GM12878 (cell line): Measurements from ENCODE around the gene CD38.

Experiments used
- CTCF ChIP-seq, 3 experiments: IDR thresholded peaks in 2 of 3; conservative IDR thresholded peaks in 1 of 3; 2 replicates each; pipeline ENCODE4 v1.5.1; 2011; ENCODE audit warnings: low read depth in 3 of 3, low read length in 3 of 3, mild to moderate bottlenecking in 3 of 3, control low read depth in 2 of 3, moderate library complexity in 2 of 3, inconsistent platforms in 1 of 3, mixed read lengths in 1 of 3; ENCODE audit not compliant: control insufficient read depth in 2 of 3, insufficient read depth in 1 of 3; ENCODE audit errors: extremely low read depth in 1 of 3
- EGR1 ChIP-seq, 2 experiments: IDR thresholded peaks; 1 replicate in 1 of 2; 2 replicates in 1 of 2; pipeline ENCODE4 v1.6.1; 2011 to 2012; ENCODE audit warnings: low read depth in 2 of 2, low read length in 2 of 2, borderline replicate concordance in 1 of 2, mild to moderate bottlenecking in 1 of 2, moderate library complexity in 1 of 2
- MEF2A ChIP-seq: IDR thresholded peaks from 2 replicates; pipeline ENCODE4 v1.6.1; 2011; ENCODE audit warnings: low read depth, mild to moderate bottlenecking, low read length, moderate library complexity; ENCODE audit not compliant: insufficient read depth
- POLR2A ChIP-seq: IDR thresholded peaks from 2 replicates; pipeline ENCODE4 v1.6.1; 2011; ENCODE audit warnings: low read depth, mild to moderate bottlenecking, low read length
- POLR2AphosphoS2 ChIP-seq: IDR thresholded peaks from 2 replicates; pipeline ENCODE4 v1.6.1; 2011; ENCODE audit warnings: low read depth, mild to moderate bottlenecking, low read length, improper control_type of control experiment, moderate library complexity
- TBL1XR1 ChIP-seq: IDR thresholded peaks from 2 replicates; pipeline ENCODE4 v1.6.1; 2012; ENCODE audit warnings: low read depth, low read length, improper control_type of control experiment
- TCF3 ChIP-seq: IDR thresholded peaks from 2 replicates; pipeline ENCODE4 v1.6.1; 2012; ENCODE audit warnings: low read depth, mild to moderate bottlenecking, low read length, borderline replicate concordance; ENCODE audit not compliant: insufficient read depth
- ZBED1 ChIP-seq: IDR thresholded peaks from 2 replicates; pipeline ENCODE4 v1.6.1; 2016; ENCODE audit warnings: borderline replicate concordance
- ZBTB11 ChIP-seq: fragments of 450-650 bp; formaldehyde crosslinking; IDR thresholded peaks from 2 replicates; pipeline ENCODE4 v1.5.0; 2022; ENCODE audit warnings: mild to moderate bottlenecking, missing genetic modification characterization
- ZZZ3 ChIP-seq: IDR thresholded peaks from 2 replicates; pipeline ENCODE4 v1.6.1; 2011; ENCODE audit warnings: low read depth; ENCODE audit not compliant: control insufficient read depth, insufficient read length

GRCh38 chr4:15756361-15756861 lies 21.7 kb upstream of the CD38 start:
- TF ChIP-seq EGR1 (IDR thresholded peaks at IDR 0.05; ENCODE audit: borderline replicate concordance in 1 of 2, low read depth in 2 of 2, low read length in 2 of 2) (no peak), CTCF (IDR thresholded peaks at IDR 0.05 in 2 of 3, conservative IDR thresholded peaks at IDR 0.05 in 1 of 3; ENCODE audit: control insufficient read depth in 2 of 3, extremely low read depth in 1 of 3, insufficient read depth in 1 of 3, low read depth in 3 of 3, low read length in 3 of 3) (peak; percentile 35 to 67 (median 58); a peak in 5 of 6 replicates), ZZZ3 (no peak), ZBTB11 (no peak), MEF2A (no peak), POLR2AphosphoS2 (no peak), POLR2A (no peak), ZBED1 (no peak), TBL1XR1 (no peak), TCF3 (no peak)
